Measurements from ENCODE around the gene HDAC4. TPM values are rescaled to one million over a fixed set of nuclear protein-coding genes. Genes with fewer than 3 reads are reported as not detected.

The HDAC4 gene
- total RNA-seq, 1 experiment from 2014 or later = 32.0 TPM

GRCh38 chr2:239227661-239228371, 173.0 kb downstream of the HDAC4 start:
- Histone ChIP-seq H3K9ac (ENCODE audit: extremely low read depth, insufficient read length, low read length) (no peak overlapping the region), H4K91ac (ENCODE audit: insufficient read length, low read depth, low read length) (no peak overlapping the region), H3K56ac (ENCODE audit: insufficient read length, low read depth, low read length) (no peak overlapping the region), H4K5ac (ENCODE audit: insufficient read length, low read depth, low read length) (no peak overlapping the region), H3K18ac (ENCODE audit: insufficient read length, low read depth, low read length) (peak overlapping the region; percentile 21), H3K79me1 (ENCODE audit: insufficient read depth, low read depth, low read length, poor library complexity, severe bottlenecking) (peaks cover 3% of the 10 kb centered on the region), H3K4me1 (ENCODE audit: insufficient read depth, low read length) (no peaks in the 10 kb centered on the region; the same call in 1 of the 2 replicates), H2AFZ (ENCODE audit: low read length) (no peak overlapping the region), H2BK15ac (ENCODE audit: low read depth, low read length) (no peak overlapping the region; the same call in 1 of the 2 replicates), H3K14ac (ENCODE audit: insufficient read depth, low read length) (peak overlapping the region; percentile 12; the same call in 1 of the 2 replicates), H3K4me2 (ENCODE audit: insufficient read depth, insufficient read length, low read length) (no peak overlapping the region), H3K27ac (ENCODE audit: insufficient read length, low read depth, low read length) (no peak overlapping the region), H2BK120ac (ENCODE audit: low read depth, low read length, poor library complexity, severe bottlenecking) (no peak overlapping the region), H3K23ac (ENCODE audit: insufficient read length, low read depth, low read length) (no peak overlapping the region), H3K79me2 (ENCODE audit: insufficient read depth, low read length) (peaks cover 1% of the 10 kb centered on the region; the same call in 1 of the 2 replicates), H4K8ac (replicated peaks; ENCODE audit: insufficient read length, low read depth, low read length) (no peak overlapping the region), H3K23me2 (ENCODE audit: insufficient read length, low read depth, low read length, poor library complexity, severe bottlenecking) (no peaks in the 10 kb centered on the region), H2BK12ac (ENCODE audit: insufficient read length, low read depth, low read length) (no peak overlapping the region), H2AK5ac (ENCODE audit: insufficient read length, low read length) (no peak overlapping the region), H3K27me3 (ENCODE audit: insufficient read depth, low read length) (no peaks in the 10 kb centered on the region), H3T11ph (ENCODE audit: low read length) (no peak overlapping the region), H3K4ac (ENCODE audit: low read depth, low read length) (no peak overlapping the region; the same call in 1 of the 2 replicates), H2BK5ac (ENCODE audit: insufficient read length, low read length) (no peak overlapping the region), H2BK20ac (ENCODE audit: low read depth, low read length, poor library complexity, severe bottlenecking) (no peak overlapping the region), H4K20me1 (ENCODE audit: control insufficient read depth, insufficient read depth, insufficient read length) (no peaks in the 10 kb centered on the region), H3K9me3 (ENCODE audit: control insufficient read depth, low read depth, low read length) (no peaks in the 10 kb centered on the region)
- peaks cover 36 to 59% of the 10 kb centered on the region in 2 experiments for H3K4me1 Mint-ChIP-seq
- DNase-seq = no peak
- H3K27ac Mint-ChIP-seq = peak overlapping the region; percentile 11 to 78 (median 34); a peak in 4 of 7 replicates
- TF ChIP-seq CTCF (conservative IDR thresholded peaks at IDR 0.05) = no peak
- no peaks in the 10 kb centered on the region for H3K27me3 Mint-ChIP-seq (ENCODE audit: low read depth)
- H3K9me3 Mint-ChIP-seq = no peaks in the 10 kb centered on the region
- no peak overlapping the region for H3K4me3 Mint-ChIP-seq
- WGBS (ENCODE audit: extremely low coverage, insufficient read length, low lambda C conversion rate) = no CpG with 5 or more reads among the region's 14 CpGs
- no peaks in the 10 kb centered on the region for H3K36me3 Mint-ChIP-seq (ENCODE audit: insufficient read depth in 1 of 3, low read depth in 3 of 3)
